Measurements from ENCODE around the gene RBFOX1.

The RBFOX1 gene

DNA sequence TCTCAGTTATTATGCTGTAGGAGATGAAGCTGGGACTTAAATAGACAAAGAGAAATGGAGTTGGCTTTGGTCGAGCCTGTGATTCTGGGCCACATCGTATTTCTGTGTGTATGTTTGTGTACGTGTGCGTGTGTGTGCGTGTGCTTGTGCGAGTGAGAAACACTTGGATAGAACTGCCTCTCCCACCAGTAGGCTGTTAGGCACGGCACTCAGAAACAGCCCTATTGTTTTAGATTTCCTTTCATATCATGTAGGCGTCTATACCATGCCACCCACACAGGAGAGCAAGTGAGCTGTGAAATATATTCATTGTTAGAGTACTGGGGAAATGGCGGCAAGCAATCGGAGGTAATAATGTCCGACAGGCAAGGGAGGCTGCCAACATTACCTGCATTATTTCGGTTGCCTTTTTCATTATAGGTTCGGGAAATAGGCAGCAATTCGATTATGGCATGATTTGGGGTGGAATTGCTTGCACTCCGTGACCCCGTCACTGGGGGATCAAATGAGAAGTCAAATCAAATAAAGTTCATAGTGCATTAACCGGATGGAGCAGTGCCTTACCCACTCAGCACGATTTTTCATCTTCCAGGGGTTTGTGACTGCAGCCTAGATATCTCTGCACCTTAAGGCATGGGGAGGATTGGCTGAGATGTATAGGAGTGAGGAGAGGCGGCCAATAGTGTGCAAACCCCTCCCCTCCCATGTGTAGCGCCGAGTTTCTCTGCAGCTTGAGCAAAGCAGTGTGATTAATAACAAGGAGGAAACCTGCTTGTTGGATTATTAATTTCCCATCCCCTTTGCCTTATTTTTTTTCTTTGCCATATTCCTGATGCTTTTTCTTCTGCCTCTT, 89.6 kb downstream of the RBFOX1 start:
- no peak for DNase-seq

DNA sequence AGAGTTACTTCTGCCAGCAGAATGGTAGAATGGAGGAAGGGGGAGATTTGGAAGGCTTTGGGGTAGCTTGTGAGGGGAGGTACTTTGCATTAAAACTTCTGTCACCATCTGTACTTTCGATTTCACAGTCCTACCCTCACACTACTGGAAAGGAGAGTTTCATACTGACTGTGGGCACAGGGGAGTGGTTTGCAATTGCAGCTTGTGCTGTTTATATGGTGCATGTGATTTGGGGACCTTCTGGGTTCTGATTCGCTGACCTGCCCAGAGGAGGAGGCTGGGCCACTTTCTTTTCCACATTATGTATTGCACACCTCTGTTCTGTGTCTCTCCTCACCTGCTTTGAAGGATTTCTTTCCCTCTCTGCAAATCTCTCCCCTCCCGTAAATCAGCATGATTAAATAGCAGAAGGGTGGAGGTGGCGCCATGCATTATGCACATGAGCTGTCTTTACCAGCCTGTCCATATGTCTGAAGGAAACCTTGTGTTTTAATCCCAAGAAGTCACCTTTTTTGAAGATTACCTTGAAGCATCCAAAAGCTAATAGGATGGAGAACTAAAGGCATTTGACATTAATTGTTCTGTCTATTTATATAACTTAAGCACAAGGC, 90.9 kb downstream of the RBFOX1 start:
- no peak for DNase-seq

DNA sequence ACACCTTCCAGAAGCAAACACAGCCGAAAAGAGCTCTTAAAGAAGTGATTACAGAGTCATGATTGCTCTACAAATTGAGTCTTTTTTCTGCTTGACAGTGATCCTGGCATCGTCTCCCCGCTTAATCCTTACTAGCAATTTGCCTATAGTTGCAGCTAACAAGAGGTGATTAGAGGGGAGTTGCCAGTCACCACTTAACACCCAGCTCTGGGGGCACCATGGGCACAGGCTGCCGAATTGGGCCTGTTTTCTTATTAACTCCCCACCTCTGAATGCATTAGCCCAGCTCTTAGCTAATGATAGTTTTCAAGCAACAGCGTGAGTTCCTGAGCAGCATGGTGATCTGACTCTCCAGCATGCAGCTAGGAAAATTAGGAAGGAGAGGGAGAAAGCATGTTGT, 93.5 kb downstream of the RBFOX1 start:
- DNase-seq: no peak

DNA sequence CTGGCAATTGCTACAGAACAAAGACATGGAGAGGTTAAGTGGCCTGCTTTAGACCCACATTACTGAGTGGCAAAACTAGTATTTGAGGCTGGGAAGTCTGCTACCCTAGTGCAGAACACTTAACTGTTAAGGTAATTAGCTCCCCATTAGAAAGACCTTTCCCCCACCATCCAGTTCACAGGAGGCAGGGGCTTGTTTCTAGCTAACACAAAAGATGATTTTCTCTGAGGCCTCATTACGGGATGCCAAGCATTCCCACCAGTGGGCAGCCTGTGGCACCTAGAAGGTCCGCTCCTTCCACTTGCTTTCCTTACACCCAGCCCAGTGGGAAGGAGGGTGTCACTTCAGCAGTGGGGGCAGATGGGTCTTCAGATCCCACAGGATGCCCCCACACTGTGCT, 99.1 kb downstream of the RBFOX1 start:
- no peak for DNase-seq

DNA sequence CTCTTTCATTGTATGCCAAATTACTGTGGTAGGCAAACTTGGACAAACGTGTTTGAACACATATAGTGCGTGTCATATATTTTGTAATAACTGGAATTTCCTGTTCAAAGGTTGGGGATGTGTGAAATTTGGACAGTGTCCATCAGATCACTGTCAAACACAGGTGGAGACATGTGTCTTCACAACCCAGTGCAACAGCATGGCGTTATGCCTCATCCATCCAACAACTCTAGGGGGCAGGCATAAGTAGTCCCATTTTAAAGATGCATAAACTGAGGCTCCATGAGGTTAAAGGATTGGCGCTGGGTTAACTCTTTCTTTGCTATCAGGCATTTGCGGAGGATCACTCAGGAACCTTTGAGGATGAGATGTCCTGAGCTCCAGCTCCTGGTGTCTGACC, 103.7 kb downstream of the RBFOX1 start:
- no peak for DNase-seq

DNA sequence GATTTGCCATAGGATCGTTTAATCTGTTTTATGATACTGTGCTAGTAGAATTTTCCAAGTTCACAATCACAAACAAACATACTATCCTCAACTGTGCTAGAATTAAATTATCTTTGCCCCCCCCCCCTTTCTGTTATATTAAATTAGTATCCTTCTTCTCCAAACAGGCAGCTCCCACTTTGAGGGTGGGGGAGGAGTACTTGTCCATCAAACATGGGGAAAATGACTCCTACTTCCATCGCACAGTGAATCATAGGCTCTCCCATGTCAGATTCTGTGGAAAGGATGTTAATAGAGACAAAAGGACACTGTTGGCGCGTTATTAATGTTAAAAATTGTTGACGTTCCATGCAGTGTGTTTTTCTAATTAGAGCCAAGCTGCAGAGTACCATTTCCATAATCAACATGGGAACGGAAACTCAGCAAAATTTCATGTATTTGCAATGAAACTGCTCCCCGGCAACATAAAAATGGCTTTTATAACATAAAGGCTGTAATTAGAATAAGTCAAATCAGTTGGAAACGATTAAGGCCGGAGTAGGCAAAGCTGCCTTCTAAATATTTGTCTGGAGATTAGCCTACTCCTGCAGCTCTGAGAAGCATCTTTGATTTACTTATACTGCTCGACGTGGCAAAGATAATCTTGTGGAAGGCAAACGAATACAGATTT, 104.6 kb downstream of the RBFOX1 start:
- no peak for DNase-seq

DNA sequence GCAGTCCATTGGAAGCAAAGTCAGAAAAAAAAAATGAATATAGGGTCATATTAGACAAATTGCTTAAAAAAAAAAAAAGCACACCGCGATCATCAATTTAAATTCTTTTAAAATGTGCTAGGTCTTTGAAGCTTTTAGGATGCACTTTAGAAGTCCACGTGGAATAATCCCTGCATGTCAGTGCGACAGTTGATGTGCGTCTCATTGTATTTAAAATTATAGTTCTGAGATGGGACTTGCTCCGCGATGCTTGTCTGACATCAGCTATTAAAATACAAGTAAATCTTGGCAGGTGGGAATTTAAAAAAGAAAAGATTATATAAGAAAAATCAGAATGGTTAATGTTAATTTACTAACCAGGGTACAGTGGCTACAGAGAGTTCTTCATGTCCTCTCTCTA, 105.2 kb downstream of the RBFOX1 start:
- DNase-seq: no peak

DNA sequence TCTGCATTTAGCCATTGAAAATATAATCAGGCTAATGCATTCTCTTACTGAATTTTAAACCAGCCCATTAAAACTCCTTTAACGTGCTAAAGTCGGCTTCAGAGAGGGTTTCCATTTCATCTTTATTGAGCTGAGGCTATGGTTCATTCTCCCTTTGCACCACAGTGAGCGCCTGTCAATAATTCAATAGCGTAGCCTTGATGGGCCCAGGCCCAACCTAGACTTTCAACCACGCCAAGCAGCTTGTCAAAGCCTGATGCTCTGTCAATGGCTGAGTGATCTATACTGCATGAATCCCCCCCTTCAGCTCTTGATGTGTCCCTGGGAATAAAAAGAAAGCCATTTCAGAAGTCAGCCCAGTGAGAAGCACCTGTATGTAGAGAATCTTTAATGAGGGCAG, 106.0 kb downstream of the RBFOX1 start:
- no peak for DNase-seq

DNA sequence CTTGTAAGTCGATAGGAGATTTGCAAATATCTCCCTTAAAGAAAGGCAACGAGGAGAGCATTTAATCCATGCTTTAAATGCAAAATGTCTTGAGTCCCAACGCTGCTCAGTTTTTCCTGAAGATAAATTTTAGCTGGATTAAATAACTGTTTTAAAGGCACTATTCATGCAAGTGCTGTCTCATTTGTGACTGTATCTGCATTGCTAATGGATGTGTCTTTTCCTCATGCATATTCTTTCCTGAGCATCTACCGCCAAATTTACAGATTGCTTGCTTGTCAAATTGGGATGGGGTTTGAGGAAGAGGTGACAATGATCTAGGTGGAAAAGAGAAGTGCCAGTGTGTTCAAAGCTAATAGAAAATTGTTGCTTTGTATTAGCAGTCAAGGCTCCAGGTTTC, 106.9 kb downstream of the RBFOX1 start:
- DNase-seq: no peak

DNA sequence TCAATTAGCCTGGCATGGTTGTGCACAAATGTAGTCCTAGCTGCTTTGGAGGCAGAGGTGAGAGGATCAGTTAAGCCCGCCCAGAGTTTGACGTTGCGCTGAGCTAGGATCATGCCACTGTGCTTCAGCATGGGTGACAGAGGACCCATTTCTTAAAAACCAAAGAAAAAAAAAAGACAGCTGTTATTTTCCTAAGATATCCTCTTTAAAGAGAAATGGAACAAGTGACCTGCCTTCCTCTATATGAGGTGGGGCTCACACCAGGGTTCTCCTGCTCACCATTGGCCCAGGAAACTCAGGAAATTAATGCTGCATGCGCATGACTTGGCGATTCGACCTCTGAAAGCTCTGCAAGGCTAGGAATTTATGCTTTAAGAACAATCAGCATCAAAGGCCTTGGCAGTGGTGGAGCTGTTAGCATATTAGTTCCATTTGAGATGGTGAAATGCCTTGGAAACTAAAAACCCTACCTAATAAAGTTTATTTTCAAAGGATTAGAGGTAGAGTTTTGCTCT, 108.3 kb downstream of the RBFOX1 start:
- DNase-seq: no peak

DNA sequence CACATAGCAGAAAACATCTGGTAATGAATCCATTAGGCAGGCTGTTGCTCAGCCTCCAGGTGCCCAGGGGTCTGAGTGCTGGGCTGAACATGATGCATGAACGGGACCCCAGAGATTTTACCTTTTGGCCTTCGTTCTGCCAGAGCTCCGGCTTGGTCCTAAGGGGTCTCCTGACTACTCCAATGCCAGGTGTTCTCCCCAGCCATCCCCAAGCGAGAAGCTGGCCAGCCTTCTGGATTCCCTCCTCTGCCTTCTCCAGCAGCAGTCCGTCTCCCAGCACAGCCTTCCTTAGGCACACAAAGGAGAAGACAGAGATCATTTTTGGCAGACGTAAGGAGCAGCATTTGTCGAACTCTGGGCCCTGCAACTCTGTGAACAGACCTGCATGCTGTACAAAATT, 109.4 kb downstream of the RBFOX1 start:
- no peak for DNase-seq

DNA sequence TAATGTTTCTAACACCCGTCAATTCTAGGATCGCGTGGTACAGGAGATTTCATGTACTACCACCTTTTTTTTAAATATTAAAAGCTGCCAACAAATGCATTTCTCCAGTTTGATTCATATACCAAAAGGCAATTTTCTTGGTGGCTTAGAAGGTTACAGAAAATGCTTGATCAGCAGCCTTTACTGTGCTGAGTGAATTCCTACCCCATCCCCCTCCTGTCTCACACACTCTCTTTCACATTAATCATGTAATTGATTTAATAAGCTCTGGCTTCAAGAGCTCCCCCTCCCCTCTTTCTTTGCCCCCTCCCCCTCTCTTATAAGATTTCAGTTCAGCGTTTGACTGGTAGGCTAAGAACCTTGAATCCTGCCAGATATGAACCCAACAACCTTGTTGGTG, 110.5 kb downstream of the RBFOX1 start:
- DNase-seq: no peak

DNA sequence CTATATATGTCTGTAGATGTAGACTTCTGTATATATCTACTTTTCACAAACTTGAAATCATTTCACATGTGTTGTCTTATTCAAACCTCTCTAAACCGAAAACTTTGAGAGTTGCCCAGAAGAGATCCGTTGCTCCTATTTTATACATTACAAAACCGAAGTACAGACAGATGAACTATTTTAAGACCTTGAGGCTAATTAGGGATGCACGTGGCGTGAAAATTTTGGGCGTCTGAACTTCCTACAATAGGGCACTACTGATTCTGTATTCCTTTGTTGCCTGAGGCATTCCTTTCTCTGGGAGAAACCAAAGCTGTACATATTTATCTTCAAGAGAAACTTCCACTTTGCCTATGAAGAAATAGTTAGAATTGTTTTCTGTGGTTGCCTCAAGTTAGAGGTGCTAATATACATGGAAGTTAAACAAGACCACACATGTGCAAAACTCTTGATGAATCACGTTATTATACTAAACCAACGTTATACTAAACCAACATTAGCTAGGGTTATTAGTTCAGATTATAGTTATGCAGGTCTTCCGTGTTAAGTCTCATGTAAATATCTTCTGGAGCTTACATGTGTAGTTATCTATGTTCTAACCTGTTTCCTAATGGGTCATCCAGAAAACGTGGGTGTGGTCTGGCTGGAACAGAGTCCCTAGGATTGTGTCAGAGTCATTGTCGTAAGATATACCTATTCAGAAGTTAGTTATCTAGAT, 111.2 kb downstream of the RBFOX1 start:
- DNase-seq: no peak

DNA sequence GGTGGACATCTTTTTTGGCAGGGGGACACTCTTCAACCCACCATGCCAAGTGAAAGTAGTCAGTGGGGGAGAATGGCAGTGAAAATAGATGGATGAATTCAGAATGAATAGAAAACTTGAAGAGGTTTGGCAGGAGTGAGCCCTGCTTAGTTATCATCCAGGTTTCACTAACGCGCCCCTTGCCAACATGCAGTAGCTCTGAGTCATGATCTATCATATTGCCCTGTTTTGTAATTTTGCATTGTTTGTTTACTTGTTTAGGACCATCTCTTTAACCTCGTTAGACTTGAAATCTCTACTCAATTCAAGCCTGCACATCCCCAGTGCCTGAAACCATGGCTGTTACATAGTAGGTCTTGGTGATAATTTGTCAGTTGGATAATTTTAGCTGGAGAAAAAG, 116.7 kb downstream of the RBFOX1 start:
- DNase-seq: no peak

DNA sequence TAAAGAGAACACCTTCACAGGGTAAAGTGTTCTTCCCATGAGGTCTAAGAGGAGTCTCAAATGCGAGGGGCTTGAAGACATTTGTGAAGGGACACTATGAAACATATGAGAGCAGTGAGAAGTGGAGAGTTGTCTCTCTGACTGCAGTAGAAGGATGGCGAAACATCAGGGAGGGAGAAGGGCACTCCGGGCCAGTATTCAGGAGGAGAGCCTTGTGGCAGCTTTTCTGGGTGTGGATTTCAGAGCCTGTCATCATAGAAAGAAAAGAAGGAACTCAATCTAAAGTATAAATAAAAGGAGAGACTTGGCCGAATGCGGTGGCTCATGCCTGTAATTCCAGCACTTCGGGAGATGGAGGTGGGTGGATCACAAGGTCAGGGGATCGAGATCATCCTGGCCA, 117.2 kb downstream of the RBFOX1 start:
- no peak for DNase-seq

DNA sequence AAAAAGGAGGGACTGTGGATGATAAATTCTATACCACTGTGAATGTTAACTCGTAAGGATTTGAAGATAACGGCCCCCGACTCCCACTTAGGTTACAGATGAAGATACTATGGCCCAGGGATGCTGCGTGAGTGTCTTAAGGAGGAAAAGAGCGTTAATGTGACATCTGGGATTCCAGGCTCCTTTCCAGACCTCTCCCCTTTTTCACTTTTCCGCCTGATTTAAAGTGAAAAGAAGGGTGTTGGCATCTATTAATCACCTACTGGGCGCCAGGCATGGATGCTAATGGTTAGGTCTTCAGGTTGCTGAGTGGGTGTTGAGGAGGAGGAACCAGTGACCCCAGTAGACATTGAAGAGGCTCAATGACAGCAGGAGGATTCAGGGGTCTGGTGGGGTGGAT, 117.8 kb downstream of the RBFOX1 start:
- no peak for DNase-seq

DNA sequence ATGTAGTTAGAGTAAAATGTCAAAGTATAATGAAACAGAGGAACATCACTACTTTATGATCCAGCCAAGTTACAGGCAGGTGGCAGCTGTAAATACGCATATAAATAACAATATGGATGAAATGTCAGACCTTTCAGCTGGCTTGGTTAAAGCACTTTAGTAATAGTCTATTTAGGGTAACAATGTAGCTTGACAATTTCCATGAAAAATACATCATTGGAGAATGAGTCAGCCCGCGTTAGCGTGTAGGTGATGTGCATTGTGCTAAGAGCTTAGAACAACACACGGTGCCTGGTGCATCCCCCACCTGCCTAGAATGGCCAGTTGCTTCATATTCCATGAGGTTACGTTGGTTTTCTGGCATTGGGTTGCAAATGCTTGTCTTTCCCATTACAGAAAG, 119.4 kb downstream of the RBFOX1 start:
- no peak for DNase-seq

DNA sequence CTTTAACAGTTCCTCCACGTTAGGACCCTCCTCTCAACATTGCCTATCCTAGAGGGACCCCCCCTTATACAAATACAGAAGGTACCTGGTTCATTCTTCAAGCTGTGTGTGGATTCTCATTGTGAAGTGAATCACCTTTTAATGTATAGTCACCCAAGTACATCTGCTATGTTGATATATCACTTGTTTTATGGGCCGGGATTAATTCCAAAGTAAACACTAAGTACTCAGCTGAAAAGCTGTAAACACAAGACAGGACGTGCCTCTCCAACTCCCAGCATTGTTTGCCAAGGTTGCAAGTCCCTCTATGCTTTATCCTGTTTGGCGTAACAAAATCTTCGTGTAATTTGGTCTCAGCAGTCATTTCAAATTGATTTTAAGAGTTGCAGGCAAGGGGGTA, 123.6 kb downstream of the RBFOX1 start:
- peak; percentile 73 for DNase-seq

DNA sequence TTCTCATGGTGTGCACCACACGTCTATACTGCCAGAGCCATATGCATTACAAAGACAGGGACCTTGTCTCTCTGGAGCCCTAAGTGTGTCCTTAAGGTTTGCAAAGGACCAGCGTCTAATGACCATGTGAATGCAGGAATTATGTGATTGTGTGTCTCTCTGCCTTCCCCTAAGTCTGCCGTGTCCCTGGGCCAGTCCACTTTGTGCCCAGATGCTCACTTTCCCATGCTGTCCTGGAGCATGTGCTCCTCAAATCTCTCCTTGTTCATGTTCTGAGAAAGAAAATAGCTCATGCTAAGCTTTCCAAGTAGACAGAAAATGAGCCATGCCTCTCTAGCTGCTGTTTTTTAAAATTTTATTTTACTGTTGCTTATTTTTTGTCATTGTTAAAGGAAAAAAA, 125.5 kb downstream of the RBFOX1 start:
- DNase-seq: no peak

DNA sequence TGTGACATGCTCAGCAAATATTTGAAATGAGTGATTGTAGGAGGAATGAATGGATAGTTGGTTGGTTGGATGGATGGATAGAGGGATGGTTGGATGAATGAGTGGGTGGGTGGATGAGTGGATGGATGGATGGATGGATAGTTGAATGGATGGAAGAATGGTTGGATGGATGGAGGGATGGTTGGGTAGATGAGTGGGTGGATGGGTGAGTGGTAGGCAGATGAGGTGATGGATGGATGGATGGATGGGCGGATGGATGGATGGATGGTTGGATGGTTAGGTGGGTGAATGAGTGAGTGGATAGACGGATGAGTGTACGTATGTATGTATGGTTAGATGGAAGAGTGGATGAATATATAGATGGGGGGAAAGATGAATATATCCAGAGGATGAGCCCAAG, 137.7 kb downstream of the RBFOX1 start:
- DNase-seq: no peak

DNA sequence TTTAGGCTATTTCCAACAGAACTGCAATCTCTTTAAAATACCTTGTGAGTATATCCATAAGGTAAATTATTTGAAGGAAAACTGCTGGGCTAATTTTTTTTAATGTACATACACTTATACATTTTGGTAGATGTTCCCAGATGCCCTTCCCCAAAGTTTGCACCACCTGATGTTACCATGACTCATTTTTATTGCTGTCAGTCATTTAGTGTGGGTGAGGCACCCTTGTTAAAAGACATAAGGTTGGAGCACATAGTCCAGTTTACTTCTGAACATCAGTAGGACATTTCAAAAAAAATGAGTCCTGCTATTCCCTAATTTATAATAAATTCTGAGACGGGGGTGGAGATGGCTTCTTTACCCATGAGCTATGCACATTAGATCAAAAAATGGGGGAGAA, 138.6 kb downstream of the RBFOX1 start:
- DNase-seq: no peak

DNA sequence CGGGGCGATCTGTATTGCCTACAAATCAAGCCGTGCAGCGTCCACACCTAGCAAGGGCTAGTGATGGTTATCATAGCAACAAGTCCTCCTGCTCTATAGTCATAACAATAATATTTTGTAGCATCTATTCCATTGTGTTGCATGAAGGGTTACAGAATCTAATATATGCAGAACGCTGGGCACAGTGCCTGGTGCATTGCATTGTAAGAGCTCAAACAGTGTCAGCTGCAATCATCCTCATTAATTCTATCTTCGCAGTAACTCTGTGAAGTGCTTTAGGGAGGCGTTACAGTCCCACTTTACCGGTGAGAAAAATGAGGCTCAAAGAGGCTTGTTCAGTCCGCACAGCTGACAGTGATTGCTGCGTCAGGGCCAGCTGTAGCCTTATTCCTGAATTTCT, 149.4 kb downstream of the RBFOX1 start:
- DNase-seq: no peak

DNA sequence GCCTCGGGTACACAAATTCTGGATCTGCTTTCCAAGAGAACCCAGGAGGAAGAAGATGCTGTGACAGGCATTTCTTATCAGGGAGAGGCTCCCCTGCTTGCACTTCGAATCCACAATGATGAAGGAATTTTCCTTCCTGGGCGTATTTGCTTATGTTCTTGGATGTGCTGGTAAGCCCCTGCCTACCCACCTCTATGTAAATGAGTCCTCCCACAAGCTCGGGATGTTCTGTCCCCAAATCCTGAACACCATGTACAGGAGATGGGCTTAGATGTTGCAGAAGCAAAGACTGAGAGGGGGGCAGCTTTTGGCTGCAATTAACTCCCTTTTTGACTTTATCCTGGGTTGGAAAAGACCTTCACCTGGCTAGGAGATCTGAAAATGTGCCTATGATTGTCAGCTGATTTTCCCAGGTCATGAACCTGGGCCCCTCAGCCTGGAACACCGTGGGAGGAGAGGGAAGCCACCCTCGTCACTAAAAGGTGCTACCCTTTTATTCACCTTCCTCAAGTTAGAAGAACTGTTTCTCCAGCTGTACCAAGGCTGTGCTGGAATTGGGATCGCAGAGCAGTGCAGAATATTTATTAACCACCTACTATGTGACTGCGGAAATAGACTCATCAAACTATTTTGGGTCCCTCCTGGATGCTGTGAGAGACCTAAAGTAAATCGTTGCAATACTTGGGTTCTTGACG, 150.1 kb downstream of the RBFOX1 start:
- DNase-seq: no peak
